Stimulated activated CD4-positive, alpha-beta T cell treated with anti-CD3 and anti-CD28 coated beads, Interleukin-4, amount 100 ng/mL, for 4 hours (primary cell): ENCODE data around the gene FADD.
"Not testable (repeated sequence)": the region's sequence is repeated elsewhere in the genome, so short reads cannot be mapped to it uniquely, and the experiment has no call there.

ENCODE experiments used
- DNase-seq, 2 experiments: peaks; one replicate each; pipeline ENCODE4 v3.0.0-alpha.2; 2020

FADD gene

DNA sequence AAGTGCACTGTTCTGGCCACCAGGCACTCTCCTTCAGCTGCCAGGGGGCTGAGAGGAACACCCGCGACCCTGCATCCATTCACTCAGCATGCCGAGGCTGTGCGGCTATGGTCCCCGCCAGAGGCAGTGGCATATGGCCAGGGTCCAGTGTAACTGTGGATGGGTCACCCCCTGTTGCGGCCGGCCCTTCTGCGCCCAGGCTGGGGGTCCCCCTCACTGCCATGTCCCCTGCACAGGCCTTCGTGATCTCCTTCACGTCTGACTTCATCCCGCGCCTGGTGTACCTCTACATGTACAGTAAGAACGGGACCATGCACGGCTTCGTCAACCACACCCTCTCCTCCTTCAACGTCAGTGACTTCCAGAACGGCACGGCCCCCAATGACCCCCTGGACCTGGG lies 20.8 kb upstream of the FADD start:
- no peak for DNase-seq

DNA sequence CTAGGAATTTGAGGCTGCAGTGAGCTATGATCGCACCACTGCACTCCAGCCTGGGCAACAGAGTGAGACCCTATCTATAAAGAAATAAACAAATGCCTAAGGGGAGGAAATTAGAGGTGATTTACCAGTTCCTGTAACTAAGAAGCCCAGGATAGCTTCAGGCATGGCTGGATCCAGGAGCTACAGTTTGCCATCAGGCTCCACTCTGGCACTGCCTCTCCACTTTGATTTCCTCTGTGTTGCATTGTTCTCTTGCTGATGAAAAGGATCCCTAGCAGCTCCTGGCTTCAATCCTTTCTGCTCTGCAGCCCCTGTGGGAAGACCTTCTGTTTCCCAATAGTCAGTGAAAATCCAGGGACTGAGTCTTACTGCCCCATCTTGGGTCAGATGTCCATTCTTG lies 20.1 kb upstream of the FADD start:
- DNase-seq, result no peak

DNA sequence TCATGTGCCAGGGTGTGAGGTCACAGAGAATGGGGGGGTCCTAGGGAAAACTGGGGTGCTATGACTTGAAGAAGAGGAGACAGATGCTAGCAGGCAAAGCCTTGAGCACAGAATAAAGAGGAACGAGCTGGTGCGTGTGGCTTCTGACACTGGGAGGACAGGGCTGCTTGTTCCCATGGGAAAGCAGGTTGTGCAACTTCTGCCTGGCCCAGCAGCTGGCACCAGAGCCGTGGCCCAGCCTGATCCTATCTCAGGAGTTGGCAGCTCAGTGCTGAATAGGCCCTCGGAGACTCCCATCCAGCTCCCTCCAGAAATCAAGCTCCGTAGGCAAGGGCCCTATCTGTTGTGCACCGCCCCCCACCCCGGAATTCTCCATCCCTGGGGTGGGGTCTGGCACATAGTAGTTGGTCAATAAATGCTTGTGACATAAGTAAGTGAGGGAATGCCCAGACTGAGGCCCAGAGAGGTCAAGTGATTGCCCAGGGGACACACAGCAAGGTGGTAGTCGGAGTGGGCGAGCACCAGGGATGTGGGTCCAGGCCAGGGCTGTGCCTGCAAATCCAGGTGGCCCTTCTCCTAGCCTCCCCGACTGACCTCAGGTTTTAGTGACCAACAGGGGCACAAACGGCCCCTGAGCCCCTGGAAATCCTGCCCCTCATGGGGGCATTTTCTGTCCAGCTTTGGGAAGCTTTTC lies 19.5 kb upstream of the FADD start:
- DNase-seq, result no peak

DNA sequence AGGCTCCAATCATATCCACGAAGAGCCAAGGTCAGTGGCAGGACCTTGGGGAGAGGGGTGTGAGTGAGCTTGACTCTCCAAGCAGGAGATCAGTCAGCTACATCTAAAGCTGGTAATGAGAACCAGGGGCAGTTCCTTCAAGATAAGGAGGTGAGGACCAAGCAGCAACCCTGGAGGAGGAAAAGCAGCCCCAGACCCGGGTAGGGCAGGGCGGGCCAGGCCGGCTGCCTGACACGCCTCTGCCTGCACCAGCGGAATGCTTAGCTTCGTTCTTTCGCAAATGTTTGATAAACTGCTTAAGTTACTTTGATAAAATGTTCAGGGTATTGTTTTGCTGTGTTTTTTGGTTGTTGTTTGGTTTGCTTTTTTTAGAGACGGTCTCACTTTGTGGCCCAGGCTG lies 18.7 kb upstream of the FADD start:
- DNase-seq, result no peak

DNA sequence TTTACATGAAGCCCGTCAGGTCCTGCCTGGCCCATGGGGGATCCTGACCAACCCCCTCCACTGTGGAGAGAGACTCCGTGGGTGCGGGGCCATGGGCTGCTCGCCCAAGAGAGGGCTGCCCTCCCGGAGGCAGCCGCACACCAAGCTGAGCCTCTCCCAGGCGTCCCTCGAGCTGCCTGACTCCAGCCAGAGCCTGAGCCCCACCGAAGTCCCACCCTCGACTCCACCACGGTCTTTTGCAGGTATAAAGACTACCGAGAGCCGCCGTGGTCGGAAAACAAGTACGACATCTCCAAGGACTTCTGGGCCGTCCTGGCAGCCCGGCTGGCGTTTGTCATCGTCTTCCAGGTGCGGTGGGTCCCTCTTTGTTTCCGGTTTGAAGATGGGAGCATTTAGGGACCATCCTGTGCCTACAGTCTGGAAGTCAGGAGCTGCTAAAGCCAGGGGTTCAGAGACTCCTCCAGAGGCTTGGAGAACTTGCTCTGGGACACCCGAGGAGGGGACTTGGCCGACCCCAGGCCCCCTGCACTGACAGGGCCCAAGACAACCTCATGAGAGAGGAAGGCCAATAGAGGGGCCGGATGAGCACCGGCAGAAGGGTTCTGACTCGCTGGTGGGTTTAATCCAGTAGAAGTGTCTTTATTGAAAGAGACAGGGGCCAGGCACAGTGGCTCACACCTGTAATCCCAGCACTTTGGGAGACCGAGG lies 17.6 kb upstream of the FADD start:
- DNase-seq, result no peak

DNA sequence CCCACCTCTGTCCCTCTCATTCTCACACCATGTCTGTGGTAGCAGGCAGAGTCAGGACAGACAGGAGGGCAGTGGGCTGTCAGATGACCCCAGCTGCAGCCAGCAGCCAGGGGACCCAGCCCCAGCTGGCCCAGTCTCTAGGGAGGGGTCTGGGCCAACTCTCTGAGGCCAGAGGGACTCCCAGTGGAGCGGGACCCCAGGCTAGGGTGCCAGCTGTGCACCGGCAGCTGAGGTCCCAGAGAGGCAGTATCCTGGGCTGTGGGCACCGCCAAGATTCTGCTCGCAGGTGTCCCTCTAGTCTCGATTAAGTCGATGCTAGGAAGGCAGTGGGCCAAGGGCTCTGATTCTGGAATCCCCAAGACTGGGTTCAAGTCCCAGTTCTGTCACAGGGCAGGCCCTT lies 16.7 kb upstream of the FADD start:
- DNase-seq, result no peak

DNA sequence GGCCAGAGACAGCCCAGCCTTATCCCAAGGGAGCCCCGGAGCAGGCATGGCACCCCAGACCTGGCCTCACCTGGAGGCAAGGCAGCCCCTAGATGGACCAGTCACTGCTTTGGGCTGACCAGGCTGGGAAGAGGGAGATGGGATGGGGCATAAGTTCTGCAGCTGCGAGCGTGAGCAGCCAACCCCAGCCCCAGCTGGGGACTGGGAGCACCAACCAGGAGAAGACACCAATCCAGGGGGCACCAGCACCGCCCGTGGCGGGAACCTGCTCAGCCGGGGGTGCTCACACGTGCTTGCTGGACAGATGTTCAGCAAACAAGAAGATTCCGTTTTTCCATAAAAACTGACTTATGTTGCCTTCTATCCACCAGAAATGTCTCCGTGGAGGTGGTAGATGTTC lies 16.2 kb upstream of the FADD start:
- no peak for DNase-seq

DNA sequence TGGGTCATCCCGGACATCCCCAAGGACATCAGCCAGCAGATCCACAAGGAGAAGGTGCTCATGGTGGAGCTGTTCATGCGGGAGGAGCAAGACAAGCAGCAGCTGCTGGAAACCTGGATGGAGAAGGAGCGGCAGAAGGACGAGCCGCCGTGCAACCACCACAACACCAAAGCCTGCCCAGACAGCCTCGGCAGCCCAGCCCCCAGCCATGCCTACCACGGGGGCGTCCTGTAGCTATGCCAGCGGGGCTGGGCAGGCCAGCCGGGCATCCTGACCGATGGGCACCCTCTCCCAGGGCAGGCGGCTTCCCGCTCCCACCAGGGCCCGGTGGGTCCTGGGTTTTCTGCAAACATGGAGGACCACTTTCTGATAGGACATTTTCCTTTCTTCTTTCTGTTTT lies 15.3 kb upstream of the FADD start:
- DNase-seq, result no peak

DNA sequence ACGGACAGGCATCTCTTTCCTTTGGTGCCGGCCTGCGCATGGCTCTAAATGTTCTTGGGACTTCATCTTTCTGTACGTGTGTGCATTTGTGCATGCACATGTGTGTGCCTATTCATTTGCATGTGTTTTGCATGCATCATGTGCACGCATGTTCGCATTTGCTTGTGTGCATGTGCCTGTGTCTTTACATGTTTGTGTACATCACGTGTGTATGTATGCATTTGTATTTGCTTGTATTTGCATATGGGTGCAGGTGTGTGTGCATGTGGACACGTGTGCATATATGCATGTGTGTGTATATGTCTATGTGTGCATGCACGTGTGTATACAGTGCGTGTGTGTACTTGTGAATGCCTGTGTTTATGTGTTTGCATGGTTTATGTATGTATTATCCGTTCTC lies 13.5 kb upstream of the FADD start:
- no peak for DNase-seq

DNA sequence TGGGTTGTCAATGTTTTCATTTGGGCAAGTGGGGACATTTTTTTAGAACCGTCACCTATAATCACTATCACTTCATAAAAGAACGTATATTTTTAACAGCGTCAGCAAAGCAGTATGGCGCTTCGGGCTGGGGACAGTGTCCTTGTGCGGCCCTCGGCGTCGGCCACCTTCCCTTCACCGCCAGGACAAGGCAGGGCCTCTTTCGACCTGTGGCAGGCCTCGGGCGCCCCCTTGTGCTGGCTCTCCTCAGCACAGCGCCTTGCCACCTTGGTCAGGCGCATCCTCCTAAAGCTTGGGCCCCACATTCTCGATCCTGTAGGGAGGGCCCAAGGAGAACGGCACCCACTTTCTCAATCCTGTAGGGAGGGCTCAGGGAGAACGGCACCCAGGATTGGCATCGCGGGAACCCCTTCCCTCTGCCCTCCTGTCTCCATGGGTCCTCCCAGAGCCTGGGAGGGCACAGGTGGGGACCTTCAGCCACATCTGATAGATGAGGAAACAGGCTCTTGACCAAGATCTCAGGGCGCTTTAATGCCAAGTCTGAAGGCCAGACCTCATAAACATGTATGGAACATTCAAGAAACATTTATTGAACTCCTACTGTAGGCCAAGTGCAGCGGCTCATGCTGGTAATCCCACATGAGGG lies 11.5 kb upstream of the FADD start:
- DNase-seq, result peak; percentile 27 to 53

DNA sequence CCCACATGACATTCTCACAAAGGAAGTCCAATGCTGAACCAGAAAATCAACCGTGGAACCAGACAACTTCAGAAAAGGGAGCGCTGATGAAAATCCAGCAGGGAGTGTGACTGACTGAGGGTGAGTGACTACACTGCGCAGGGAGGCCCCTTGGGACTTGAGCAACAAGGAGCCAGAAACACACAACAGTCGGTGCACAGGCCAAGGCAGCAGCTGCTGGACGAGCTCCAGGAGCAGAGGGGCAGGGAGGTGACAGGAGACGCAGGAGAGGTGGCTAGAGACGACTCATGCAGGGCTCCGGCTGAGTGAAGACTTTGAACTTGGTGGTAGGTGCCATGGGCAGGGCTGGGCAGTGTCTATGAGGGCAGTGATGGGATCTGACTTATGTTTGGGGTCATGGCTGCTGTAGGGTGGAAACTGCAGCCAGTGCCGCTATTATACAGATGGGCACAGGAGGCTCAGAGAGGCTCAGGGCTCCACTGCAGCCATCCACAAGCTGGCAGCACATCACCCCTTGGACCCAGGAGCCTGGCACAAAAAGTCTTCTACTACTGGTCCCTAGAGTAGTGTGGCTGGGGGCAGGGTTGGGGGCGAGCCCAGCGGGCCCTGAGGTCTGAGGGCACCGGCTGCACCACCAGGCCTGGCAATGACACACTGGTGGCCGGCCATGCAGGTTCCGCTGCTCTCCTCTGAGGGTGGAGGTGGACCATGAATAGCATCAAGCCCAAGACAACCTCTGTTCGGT lies 10.3 kb upstream of the FADD start:
- DNase-seq, result no peak

DNA sequence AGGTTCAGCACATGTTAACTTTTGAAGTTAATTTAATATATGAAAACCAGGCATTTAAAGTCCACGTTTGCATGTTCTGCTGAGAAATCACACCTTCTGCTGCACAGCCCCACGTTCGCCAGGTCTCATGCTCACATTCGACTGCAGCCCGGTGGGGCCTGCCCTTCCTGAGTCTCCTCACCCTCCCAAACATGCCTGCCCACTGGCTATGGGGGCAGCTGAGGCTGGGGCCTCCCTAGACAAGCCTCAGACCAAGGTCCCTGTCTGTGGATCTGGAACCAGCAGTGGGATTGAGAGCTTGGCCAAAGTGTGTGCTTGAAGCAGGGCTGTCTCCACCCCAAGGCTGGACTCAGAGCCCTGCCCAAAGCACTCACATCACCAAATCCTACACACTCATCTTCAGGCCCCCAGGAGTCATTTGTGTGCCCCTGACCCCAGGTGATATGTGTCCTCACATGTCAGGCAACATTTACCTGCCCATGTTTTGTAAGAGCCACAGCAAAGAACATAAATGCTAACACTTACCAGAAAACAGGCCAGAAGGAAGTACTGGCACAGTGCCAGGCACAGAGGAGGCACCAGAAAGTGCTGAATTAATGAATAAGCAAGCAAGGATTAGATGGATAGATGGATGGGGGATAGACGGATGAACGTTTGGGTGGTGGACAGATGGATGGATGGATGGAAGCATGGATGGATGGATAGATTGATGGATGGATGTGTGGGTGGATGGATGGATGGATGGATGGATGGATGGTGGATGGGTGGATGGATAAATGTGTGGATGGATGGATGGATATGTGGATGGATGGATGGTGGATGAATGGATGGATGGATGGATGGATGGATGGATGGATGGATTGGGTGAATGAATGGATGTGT lies 9.4 kb upstream of the FADD start:
- no peak for DNase-seq

DNA sequence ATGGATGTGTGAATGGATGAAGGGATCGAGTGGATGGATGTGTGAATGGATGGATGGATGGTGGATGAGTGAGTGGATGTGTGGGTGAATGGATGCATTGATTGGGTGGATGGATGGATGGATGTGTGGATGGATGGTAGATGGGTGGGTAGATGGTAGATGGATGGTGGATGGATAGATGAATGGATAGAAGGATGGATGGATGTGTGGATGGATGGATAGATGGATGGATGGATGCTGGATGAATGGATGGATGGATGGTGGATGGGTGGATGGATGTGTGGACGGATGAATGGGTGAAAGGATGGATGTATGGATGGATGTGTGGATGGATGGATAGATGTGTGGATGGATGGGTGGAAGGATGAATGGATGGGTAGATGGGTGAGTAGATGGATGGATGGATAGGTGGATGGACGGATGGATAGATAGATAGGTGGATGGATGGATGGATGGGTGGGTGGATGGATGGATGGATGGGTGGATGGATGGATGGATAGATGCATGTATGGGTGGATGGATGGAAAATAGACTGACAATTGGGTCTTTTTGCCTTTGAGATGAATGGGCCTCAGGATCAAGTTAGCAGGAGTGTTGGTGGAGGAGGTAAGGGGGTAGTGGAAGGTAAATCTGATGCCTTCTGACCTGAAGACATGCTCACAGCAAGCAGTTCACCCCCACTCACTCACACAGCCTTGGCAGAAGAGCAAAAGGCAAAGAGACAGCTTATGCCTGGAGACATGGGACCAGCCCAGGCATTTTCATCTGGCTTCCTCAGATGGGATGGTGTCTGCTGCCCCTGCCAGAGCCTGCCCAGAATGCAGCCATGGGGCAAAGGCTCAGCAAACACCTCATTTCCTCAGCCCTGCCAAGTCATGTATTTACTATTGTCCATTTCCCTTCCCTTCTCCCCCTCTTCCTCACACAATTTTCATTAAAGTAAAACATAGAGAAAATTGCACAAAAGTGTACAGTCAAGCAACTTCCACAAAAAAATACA lies 8.0 kb upstream of the FADD start:
- no peak for DNase-seq

DNA sequence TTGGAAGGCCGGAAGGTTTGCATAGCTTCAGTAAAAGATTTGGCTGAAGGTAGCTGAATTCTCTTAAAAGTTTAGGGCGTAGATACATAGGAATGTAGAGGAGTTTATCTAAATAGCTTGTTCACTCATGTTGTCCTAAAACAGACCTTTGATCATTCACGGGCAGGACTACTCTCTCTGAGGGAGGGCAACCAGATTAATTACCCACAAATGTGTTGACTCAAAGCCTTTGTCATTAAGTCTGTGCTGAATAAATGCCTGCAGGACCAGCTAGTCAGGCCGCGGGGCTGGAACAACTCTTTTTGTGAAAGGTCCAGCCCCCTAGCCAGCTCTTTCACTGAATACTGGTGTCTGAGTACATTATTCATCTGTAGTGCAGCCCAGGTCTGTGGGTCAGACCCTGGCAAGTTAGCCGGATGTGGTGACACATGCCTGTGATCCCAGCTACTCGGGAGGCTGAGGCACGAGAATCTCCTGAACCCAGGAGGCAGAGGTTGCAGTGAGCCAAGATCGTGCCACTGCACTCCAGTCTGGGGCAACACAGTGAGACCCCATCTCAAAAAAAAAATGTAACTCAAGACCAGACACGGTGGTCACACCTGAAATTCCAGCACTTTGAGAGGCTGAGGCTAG lies 2.8 kb upstream of the FADD start:
- no peak for DNase-seq

DNA sequence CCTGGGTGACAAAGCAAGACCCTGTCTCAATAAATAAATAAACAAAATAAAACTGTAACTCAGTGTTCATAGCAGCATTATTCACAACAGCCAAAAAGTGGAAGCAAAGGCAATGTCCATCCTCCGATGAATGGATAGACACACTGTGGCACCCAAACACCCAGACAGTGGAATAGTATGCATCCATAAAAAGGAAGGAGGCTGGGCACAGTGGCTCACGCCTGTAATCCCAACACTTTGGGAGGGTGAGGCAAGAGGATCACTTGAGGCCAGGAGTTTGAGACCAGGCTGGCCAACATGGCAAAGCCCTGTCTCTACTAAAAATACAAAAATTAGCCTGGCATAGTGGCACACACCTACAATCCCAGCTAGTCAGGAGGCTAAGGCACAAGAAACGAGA lies 2.0 kb upstream of the FADD start:
- DNase-seq, result not testable (repeated sequence)

DNA sequence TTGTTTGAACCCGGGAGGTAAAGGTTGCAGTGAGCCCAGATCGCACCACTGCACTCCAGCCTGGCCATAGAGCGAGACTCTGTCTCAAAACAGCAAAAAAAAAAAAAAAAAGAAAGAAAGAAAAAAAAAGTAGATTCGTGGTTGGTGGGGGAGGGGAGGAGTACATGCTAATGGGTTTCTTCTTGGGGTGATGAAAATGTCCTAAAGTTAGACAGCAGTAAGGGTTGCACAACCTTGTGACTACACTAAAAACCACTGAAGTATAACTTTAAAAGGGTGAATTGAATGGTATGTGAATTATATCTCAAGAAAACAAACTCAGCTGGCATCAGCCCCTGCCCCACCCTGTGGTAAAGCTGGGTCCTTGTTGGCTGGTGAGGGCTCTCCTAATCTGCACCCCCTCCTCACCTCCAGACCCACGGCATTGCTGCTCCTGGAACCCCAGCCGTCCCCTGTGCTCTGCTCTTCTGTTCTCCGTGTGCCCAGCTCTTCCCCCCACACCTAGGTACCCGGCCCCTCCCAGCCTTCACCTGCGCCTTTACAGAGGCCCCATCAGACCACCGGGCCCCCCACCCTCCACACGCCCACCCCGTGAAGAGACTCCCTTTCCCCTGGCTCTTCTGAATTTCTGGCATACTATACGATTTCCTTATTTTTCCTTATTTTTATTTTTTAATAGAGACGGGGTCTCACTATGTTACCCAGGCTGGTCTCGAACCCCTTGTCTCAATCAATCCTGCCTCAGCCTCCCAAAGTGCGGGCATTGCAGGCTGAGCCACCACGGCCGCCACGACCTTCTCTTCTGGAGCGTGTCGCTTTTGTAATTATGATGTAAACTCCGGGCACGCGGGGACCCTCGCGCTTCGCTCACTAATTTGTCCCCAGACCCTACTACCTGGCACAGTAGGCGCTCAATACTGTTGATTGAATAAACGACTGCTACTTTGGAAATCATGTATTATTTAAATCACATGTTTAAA lies 924 bp upstream of the FADD start:
- DNase-seq, result no peak

DNA sequence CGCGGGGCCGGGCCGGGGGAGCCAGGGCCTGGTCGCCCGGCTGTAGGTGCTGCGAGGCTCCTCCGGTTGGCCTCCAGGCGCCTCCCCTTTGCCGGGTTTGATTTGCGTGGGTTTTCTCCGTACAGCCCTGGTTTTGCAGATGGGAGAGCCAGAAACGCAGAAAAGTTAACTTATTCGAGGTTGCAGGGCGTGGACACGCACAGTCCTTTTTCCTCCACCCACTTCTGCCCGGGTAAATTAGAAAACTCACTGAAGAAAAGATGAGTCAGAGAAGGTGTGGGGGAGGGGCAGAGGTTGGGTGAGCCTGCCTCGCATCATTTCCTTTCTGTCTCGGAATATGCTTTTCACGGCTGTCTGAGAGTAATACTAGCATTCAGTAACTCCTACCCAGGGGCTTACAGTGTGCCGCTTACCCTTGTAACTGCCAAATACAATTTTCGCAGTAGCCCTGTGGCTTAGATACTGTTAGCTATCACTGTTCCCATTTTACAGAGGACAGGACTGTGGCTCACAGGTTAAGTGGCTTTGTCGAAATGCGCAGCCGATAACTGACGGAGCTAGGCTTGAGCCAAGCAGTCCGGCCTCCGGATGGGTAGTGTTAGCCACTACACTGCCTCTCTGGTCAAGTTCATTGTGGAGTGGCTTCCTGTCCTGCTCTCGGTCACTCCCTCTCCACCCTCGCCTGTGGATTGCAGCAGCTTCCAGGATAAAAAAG lies 812 bp downstream of the FADD start:
- DNase-seq, result peak; percentile 80 to 91

DNA sequence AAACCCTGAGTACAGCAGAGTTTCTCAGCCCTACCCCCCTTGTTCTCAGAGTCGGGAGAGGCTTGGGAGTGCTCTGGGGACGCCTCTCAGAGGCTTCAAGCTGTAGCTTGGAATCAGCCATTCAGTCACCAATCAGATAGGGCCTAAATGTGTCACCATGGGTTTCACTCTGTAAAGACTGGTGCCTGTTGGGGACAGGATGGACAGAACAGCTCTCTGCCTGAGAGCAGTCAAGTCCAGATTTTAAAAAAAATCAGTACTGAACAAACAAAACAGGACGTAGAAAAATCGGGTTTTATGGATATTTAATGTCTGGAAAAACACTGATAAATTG lies 1.3 kb downstream of the FADD start:
- DNase-seq, result no peak
